Neural cell (in vitro differentiated cells): Measurements from ENCODE around the gene PHYH.

Source experiments
- EP300 ChIP-seq: fragments of 450-650 bp; conservative IDR thresholded peaks from 2 replicates; pipeline ENCODE4 v1.6.1; 2014; ENCODE audit warnings: antibody characterized with exemption, mild to moderate bottlenecking, moderate library complexity; ENCODE audit not compliant: poor library complexity, severe bottlenecking
- MXI1 ChIP-seq: fragments of 450-650 bp; conservative IDR thresholded peaks from 2 replicates; pipeline ENCODE4 v1.6.1; 2014; ENCODE audit warnings: antibody characterized with exemption, mild to moderate bottlenecking; ENCODE audit not compliant: poor library complexity, severe bottlenecking
- POLR2AphosphoS5 ChIP-seq: IDR thresholded peaks from 2 replicates; pipeline ENCODE4 v1.6.1; 2012
- RAD21 ChIP-seq: fragments of 450-650 bp; conservative IDR thresholded peaks from 2 replicates; pipeline ENCODE4 v1.6.1; 2014; ENCODE audit warnings: antibody characterized with exemption, mild to moderate bottlenecking, moderate library complexity
- TF ChIP-seq, protein P1 (sequence below): fragments of 450-650 bp; IDR thresholded peaks from 2 replicates; pipeline ENCODE4 v1.5.1; 2014; ENCODE audit warnings: antibody characterized with exemption, mild to moderate bottlenecking, moderate library complexity; ENCODE audit not compliant: poor library complexity, severe bottlenecking

DNA sequence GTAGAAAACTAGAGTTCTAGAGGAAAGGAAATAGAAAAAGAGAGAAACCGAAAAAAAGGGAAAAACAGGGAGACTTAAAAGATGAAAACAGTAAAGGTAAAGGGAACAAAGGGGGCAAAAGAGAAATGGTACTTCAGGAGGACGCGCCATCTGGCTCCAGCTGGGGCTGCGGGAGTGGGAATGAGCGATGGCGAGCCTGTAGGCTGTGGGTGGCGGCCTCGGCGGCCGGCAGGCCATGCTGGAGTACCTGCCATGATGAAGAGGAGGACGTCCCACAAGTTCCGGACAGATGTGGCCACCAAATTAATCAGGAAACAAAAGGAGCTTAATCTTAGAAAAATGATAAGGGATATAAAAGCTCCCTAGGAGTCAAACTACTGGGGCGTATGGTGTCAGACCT lies 21.7 kb upstream of the PHYH start:
- TF ChIP-seq, protein P1, sequence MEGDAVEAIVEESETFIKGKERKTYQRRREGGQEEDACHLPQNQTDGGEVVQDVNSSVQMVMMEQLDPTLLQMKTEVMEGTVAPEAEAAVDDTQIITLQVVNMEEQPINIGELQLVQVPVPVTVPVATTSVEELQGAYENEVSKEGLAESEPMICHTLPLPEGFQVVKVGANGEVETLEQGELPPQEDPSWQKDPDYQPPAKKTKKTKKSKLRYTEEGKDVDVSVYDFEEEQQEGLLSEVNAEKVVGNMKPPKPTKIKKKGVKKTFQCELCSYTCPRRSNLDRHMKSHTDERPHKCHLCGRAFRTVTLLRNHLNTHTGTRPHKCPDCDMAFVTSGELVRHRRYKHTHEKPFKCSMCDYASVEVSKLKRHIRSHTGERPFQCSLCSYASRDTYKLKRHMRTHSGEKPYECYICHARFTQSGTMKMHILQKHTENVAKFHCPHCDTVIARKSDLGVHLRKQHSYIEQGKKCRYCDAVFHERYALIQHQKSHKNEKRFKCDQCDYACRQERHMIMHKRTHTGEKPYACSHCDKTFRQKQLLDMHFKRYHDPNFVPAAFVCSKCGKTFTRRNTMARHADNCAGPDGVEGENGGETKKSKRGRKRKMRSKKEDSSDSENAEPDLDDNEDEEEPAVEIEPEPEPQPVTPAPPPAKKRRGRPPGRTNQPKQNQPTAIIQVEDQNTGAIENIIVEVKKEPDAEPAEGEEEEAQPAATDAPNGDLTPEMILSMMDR, result no peak
- no peak for TF ChIP-seq EP300
- TF ChIP-seq MXI1, result no peak
- no peak for TF ChIP-seq RAD21
- TF ChIP-seq POLR2AphosphoS5, result no peak
